ENCODE measurements around the gene NELL1.

GRCh38 chr11:21476588-21476987 is 807.2 kb downstream of the NELL1 start:
- TF ChIP-seq, protein P1, sequence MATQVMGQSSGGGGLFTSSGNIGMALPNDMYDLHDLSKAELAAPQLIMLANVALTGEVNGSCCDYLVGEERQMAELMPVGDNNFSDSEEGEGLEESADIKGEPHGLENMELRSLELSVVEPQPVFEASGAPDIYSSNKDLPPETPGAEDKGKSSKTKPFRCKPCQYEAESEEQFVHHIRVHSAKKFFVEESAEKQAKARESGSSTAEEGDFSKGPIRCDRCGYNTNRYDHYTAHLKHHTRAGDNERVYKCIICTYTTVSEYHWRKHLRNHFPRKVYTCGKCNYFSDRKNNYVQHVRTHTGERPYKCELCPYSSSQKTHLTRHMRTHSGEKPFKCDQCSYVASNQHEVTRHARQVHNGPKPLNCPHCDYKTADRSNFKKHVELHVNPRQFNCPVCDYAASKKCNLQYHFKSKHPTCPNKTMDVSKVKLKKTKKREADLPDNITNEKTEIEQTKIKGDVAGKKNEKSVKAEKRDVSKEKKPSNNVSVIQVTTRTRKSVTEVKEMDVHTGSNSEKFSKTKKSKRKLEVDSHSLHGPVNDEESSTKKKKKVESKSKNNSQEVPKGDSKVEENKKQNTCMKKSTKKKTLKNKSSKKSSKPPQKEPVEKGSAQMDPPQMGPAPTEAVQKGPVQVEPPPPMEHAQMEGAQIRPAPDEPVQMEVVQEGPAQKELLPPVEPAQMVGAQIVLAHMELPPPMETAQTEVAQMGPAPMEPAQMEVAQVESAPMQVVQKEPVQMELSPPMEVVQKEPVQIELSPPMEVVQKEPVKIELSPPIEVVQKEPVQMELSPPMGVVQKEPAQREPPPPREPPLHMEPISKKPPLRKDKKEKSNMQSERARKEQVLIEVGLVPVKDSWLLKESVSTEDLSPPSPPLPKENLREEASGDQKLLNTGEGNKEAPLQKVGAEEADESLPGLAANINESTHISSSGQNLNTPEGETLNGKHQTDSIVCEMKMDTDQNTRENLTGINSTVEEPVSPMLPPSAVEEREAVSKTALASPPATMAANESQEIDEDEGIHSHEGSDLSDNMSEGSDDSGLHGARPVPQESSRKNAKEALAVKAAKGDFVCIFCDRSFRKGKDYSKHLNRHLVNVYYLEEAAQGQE (IDR thresholded peaks at IDR 0.05; ENCODE audit: insufficient read depth in 1 of 2, low read depth in 2 of 2, low read length in 1 of 2): no peak
- TF ChIP-seq CTCF (IDR thresholded peaks at IDR 0.05) (no peak), POLR2AphosphoS5 (IDR thresholded peaks at IDR 0.05; ENCODE audit: low read depth, low read length) (no peak)
